PFSK-1 (cell line): ENCODE data around the gene SYNDIG1.

ENCODE experiments used
- FOXP2 ChIP-seq: optimal IDR thresholded peaks from 2 replicates; pipeline ENCODE3; 2011; ENCODE audit warnings: borderline replicate concordance, control low read depth, inconsistent platforms; ENCODE audit not compliant: insufficient read depth; ENCODE audit errors: extremely low read length, extremely low read depth
- POLR2AphosphoS5 ChIP-seq: IDR thresholded peaks from 2 replicates; pipeline ENCODE4 v1.6.1; 2012; ENCODE audit warnings: low read depth, mild to moderate bottlenecking, control low read depth, low read length, moderate library complexity
- REST ChIP-seq, 2 experiments: IDR thresholded peaks; 2 replicates each; pipeline versions ENCODE4 v1.6.1 to v1.8.0; 2011 to 2012; ENCODE audit warnings: low read depth in 2 of 2, low read length in 2 of 2, control low read depth in 1 of 2, inconsistent platforms in 1 of 2, mild to moderate bottlenecking in 1 of 2, moderate library complexity in 1 of 2; ENCODE audit not compliant: insufficient read depth in 1 of 2
- SIN3A ChIP-seq: IDR thresholded peaks from 2 replicates; pipeline ENCODE4 v1.6.1; 2012; ENCODE audit warnings: mild to moderate bottlenecking, low read length, moderate library complexity, borderline replicate concordance; ENCODE audit not compliant: insufficient read depth
- TAF1 ChIP-seq: IDR thresholded peaks from 2 replicates; pipeline ENCODE4 v1.6.1; 2012; ENCODE audit warnings: low read length, control low read depth, borderline replicate concordance; ENCODE audit not compliant: insufficient read depth

The SYNDIG1 gene

GRCh38 chr20:24460712-24461111 lies 8.7 kb upstream of the SYNDIG1 start:
- TF ChIP-seq FOXP2 (no peak), REST (IDR thresholded peaks at IDR 0.05; ENCODE audit: insufficient read depth in 1 of 2, low read depth in 2 of 2, low read length in 2 of 2) (no peak), POLR2AphosphoS5 (no peak), TAF1 (no peak), SIN3A (no peak)

GRCh38 chr20:24461848-24462247 lies 7.6 kb upstream of the SYNDIG1 start:
- TF ChIP-seq FOXP2 (no peak), TAF1 (no peak), POLR2AphosphoS5 (no peak), REST (IDR thresholded peaks at IDR 0.05; ENCODE audit: insufficient read depth in 1 of 2, low read depth in 2 of 2, low read length in 2 of 2) (no peak), SIN3A (no peak)

DNA sequence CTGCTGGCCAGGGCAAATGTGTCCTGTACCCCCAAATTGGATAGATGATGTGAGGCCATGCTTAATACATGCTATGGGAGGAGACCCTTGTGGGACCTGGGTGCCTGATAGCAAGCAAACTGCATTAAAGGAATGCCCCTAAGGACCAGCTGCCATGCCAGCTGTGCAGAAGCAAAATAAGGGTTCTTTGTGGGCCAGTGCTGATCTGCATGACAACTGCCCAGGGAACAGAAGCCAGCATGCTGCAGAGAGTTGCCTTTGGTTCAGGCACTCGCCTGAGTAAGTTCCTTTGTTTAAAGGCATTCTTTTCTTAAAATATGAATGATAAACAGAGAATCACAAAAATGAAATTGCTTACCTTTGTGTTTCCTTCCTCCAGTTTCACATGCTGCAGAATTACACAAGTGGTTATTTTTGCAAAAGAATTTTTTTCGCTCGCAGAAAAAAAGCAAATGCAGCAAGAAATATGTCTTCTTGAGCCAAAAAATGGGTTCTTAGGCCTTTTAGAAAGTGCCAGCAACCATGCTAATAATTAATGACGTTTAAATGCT lies 6.9 kb upstream of the SYNDIG1 start:
- TF ChIP-seq SIN3A: no peak
- TF ChIP-seq POLR2AphosphoS5: no peak
- TF ChIP-seq TAF1: no peak
- TF ChIP-seq REST (IDR thresholded peaks at IDR 0.05; ENCODE audit: insufficient read depth in 1 of 2, low read depth in 2 of 2, low read length in 2 of 2): no peak
- no peak for TF ChIP-seq FOXP2

DNA sequence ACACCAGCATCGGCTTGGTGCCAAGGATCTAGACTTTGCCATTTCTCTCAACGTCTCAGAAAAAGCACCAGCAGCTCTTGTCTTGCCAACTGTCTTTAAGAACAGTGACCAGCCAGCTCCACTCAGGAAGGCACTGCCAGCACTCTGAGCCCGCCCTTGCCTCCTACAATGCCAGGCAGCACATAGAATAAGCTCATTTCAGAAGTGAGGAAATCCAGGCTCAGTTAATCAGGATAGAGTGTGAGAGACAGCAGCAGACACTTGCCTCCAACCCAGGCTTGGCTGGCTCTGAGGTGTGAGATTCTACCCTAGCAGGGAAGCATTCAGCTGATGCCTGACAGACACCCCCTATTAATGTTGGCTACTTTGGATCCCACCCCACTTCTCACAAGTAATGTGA lies 4.3 kb upstream of the SYNDIG1 start:
- no peak for TF ChIP-seq SIN3A
- TF ChIP-seq FOXP2: no peak
- TF ChIP-seq POLR2AphosphoS5: no peak
- TF ChIP-seq TAF1: no peak

GRCh38 chr20:24465730-24466129 lies 3.7 kb upstream of the SYNDIG1 start:
- TF ChIP-seq TAF1 (no peak), REST (IDR thresholded peaks at IDR 0.05; ENCODE audit: insufficient read depth in 1 of 2, low read depth in 2 of 2, low read length in 2 of 2) (no peak), POLR2AphosphoS5 (no peak), FOXP2 (no peak), SIN3A (no peak)
